Measurements from ENCODE around the gene GCHFR.

Gene GCHFR

DNA sequence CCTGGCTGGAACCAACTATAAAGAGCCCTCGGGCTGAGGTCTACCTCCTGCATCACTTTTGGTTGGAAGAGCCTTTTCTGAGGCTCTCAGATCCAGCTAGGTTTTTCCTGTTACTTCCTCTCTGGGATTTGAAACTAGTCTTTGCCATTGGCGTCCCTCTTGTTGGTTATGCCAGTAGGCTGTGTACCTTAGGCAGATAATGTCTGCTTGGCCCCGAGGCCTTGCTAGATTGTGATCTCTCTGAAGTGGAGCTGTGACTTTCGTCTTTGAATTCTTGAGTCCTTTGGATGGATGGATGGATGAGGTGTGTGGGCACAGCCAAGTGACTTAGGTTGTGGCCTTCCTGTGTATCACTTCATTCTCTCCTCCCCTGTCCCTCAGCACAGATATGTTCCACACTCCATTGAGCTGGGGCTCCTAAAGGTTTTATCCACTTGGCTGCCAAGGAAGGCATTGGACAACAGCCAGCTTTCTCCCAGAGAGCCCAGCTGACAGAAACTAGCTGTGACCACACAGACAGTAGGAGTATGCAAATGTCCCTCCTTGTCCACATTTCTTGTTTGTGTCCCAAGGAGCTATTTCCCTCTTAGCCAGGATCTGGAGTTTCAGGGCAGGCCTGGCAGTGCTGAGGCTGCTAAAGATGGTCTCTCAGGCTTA, 51.3 kb downstream of the GCHFR start:
- DNase-seq: no peak

Data from fibroblast of skin of back (primary cell).